ENCODE measurements around the gene CWC22. TPM values are rescaled to one million over a fixed set of nuclear protein-coding genes. Genes with fewer than 3 reads are reported as not detected.
A peak's percentile ranks its signal among the peaks of the same experiment; 100 is the strongest.

The CWC22 gene
- total RNA-seq, 3 donors from 2014 or later, result 23.0 to 28.1 (median 23.9) TPM

- TF ChIP-seq, protein P1, sequence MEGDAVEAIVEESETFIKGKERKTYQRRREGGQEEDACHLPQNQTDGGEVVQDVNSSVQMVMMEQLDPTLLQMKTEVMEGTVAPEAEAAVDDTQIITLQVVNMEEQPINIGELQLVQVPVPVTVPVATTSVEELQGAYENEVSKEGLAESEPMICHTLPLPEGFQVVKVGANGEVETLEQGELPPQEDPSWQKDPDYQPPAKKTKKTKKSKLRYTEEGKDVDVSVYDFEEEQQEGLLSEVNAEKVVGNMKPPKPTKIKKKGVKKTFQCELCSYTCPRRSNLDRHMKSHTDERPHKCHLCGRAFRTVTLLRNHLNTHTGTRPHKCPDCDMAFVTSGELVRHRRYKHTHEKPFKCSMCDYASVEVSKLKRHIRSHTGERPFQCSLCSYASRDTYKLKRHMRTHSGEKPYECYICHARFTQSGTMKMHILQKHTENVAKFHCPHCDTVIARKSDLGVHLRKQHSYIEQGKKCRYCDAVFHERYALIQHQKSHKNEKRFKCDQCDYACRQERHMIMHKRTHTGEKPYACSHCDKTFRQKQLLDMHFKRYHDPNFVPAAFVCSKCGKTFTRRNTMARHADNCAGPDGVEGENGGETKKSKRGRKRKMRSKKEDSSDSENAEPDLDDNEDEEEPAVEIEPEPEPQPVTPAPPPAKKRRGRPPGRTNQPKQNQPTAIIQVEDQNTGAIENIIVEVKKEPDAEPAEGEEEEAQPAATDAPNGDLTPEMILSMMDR (IDR thresholded peaks at IDR 0.05), result no peak
- TF ChIP-seq POLR2A (IDR thresholded peaks at IDR 0.05) (no peak), POLR2AphosphoS5 (IDR thresholded peaks at IDR 0.05) (no peak)
- intact Hi-C loops (cut with DNase I; ENCODE audit: low total_unique reads), result no loop called here
- H3K9me3 ChIP-seq, result no peaks in the 10 kb centered on the region
- H3K4me3 ChIP-seq, result no peak overlapping the region
- H3K27ac ChIP-seq, result no peak overlapping the region
- no peak for DNase-seq (ENCODE audit: low spot score in 2 of 2)
- no peaks in the 10 kb centered on the region for H3K36me3 ChIP-seq
- no peaks in the 10 kb centered on the region for H3K4me1 ChIP-seq
- H3K27me3 ChIP-seq, result no peaks in the 10 kb centered on the region
These were observed 39.7 kb upstream of the CWC22 start for GRCh38 chr2:180046776-180047175.

DNA sequence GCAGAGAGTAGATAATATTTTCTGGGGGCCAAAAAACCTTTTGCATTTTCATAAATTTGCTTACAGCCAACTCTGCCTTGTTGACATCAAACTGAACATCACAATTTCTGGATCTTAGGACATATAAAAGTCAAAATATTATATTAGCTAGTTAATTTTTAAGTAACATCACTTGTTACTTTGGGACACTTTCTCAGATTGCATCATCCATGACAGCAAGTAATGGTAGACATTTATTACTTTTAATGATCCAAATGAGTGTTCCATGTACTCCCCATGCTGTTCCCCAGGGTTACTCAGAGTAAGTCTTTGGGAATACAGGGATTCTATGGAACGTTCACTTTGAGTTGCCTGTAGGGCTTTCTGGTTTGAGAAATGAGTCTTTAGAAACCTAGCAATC is 39.1 kb upstream of the CWC22 start:
- no peak overlapping the region for H3K4me3 ChIP-seq
- intact Hi-C loops (cut with DNase I; ENCODE audit: low total_unique reads), result no loop called here
- H3K36me3 ChIP-seq, result no peaks in the 10 kb centered on the region
- TF ChIP-seq POLR2A (IDR thresholded peaks at IDR 0.05) (no peak), POLR2AphosphoS5 (IDR thresholded peaks at IDR 0.05) (no peak)
- TF ChIP-seq, protein P1 (IDR thresholded peaks at IDR 0.05), result no peak
- no peaks in the 10 kb centered on the region for H3K4me1 ChIP-seq
- H3K9me3 ChIP-seq, result no peaks in the 10 kb centered on the region
- no peaks in the 10 kb centered on the region for H3K27me3 ChIP-seq
- H3K27ac ChIP-seq, result no peak overlapping the region
- DNase-seq (ENCODE audit: low spot score in 2 of 2), result no peak

DNA sequence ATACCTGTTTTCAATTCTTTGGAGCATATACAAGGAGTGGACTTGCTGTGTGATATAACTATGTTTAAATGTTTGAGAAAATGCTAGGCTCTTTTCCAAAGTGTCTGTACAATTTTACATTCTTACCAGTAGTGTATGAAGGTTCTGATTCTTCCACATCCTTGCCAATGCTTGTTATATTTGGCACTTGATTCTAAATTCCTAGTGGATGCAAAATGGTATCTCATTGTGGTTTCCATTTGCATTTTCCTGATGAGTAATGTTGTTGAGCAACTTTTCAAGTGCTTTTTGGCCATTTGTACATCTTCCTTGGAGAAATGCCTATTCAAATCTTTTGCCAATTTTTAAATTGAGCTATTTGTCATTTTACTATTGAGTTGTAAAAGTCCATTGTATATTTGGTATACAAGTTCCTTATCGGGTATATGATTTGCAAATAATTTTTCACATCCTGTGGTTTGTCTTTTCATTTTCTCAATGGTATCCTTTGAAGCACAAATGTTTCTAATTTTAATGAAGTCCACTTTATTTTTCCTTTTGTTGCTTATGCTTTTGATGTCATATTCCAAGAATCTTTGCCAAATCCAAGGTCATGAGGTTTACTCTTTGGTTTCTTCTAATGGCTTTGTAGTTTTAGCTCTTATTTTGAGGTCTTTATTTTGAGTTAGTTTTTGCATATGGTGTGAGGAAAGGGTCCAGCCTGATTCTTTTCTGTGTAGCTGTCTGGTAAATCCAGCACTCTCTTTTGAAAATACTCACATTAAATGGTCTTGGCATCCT is 33.2 kb upstream of the CWC22 start:
- Histone ChIP-seq H3K4me3 (no peak overlapping the region), H3K27ac (peak overlapping the region in 1 of 2 donors; percentile 25), H3K27me3 (no peaks in the 10 kb centered on the region), H3K4me1 (no peaks in the 10 kb centered on the region), H3K9me3 (no peaks in the 10 kb centered on the region), H3K36me3 (no peaks in the 10 kb centered on the region)
- DNase-seq (ENCODE audit: low spot score in 2 of 2), result no peak
- TF ChIP-seq, protein P1 (IDR thresholded peaks at IDR 0.05), result no peak
- TF ChIP-seq POLR2A (IDR thresholded peaks at IDR 0.05) (no peak), POLR2AphosphoS5 (IDR thresholded peaks at IDR 0.05) (no peak)
- intact Hi-C loops (cut with DNase I; ENCODE audit: low total_unique reads), result no loop called here

DNA sequence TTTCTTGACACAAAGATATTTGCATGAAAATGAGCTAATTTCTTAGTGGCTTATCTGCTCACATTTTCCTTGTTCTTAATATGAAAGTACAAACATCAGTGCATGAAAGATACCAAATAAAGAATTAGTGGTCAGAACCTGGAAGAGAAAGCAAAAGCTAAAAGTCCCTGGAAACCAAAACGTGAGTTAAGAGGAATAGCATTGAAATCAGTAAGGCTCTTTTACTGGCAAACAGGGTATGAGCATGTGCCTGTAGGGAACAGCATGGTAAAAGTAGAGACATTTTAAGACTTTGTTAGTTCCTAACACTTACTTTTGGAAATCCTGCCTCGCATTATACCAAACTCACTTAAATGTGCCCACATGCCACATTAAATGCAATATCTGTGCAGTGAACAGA is 31.9 kb upstream of the CWC22 start:
- Histone ChIP-seq H3K4me1 (no peaks in the 10 kb centered on the region), H3K27me3 (no peaks in the 10 kb centered on the region), H3K9me3 (no peaks in the 10 kb centered on the region), H3K4me3 (no peak overlapping the region), H3K36me3 (no peaks in the 10 kb centered on the region), H3K27ac (no peak overlapping the region)
- TF ChIP-seq POLR2AphosphoS5 (IDR thresholded peaks at IDR 0.05) (no peak), POLR2A (IDR thresholded peaks at IDR 0.05) (no peak)
- TF ChIP-seq, protein P1 (IDR thresholded peaks at IDR 0.05), result no peak
- intact Hi-C loops (cut with DNase I; ENCODE audit: low total_unique reads), result no loop called here
- no peak for DNase-seq (ENCODE audit: low spot score in 2 of 2)

DNA sequence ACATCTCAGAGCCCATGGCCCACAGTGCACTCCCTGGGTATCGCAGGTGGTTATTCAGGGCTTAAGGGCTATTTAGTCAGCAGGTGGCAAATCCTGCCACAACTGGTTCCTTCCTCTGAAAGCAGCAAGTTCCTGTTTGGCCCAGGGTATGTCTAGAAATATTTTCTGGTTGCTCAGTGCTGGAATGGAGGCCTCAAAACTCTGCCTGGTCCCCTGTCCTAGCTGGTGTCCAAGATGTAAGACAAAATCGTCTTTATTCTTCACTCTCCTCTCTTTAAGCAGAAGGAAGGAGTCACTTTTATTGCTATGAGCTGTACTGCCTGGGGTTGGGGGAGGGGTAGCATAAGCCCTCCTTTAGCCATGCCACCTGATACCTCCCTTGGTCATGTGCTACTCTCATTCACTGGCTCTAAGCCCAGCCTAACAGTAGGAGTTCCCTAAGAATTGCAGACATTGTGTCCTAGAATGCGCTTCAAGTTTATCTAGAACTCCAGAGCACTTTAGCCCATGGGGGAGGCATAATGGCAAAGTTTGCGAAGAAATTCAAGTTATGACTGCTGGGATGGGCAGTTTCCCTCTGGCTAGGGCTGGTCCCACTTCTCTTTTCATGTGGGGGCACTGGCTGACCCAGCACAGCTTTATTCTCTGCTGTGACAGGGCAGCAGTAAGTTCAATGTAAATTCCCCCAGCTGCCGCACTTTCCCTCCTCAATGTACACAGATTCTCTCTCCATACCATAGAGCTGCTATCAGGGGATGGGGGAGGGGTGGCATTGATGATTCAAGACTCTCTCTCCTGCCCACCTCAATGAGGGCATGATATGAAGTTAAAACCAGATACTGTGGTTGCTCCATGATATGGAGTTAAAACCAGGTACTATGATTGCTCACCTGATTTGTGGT is 27.1 kb upstream of the CWC22 start:
- H3K36me3 ChIP-seq, result no peaks in the 10 kb centered on the region

More for the DNA sequence above, 27.1 kb upstream of the CWC22 start:
- Histone ChIP-seq H3K27ac (no peak overlapping the region), H3K4me3 (no peak overlapping the region), H3K4me1 (no peaks in the 10 kb centered on the region), H3K27me3 (no peaks in the 10 kb centered on the region), H3K9me3 (peaks cover 0 to 5% of the 10 kb centered on the region in 2 donors)
- no peak for DNase-seq (ENCODE audit: low spot score in 2 of 2)
- intact Hi-C loops (cut with DNase I; ENCODE audit: low total_unique reads), result no loop called here
- TF ChIP-seq POLR2AphosphoS5 (IDR thresholded peaks at IDR 0.05) (no peak), POLR2A (IDR thresholded peaks at IDR 0.05) (no peak)
- TF ChIP-seq, protein P1 (IDR thresholded peaks at IDR 0.05), result no peak

All from breast epithelium (tissue), 4 donors.